ENCODE data around the gene ZNF555.

Gene ZNF555

DNA sequence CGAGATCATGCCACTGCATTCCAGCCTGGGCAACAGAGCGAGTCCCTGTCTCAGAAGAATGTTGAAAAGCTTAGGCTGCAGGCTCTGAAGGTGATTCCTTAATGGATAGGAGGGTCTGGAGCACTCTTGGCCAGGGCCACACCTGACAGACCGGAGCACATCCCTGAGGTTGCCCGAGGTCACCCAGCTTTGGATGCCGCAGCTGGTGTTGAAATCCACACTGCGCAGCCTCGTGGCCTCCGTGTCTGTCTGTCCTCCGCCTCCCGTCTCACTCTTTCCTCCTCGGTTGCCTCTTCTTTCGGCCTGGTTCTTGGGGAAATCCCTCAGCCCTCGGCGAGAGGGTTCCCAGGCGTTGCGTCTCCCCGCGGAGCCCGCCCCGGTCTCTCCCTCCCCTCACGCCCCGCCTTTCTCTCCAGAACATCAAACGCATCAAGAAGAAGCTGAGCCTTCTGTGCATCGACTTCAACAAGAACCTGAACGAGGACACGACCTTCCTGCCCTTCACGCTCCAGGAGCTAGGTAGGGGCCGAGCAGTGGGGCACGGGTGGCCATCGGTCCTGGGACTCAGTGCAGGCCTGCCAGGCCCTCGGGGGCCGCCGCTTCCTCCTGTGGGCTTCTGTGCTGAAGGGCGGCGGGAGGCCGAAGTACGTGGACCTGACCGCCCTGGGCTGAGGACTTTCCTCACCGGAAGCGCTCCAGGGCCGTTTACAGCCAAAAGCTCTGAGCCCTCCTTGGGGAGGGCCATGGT lies 41.8 kb upstream of the ZNF555 start:
- Histone ChIP-seq H3K4me3 (ENCODE audit: low read length) (no peak overlapping the region), H3K36me3 (ENCODE audit: insufficient read depth, low read length) (peaks cover 93% of the 10 kb centered on the region), H3K9ac (ENCODE audit: low read depth, low read length) (no peak overlapping the region), H3K27ac (ENCODE audit: low read depth, low read length) (no peak overlapping the region), H3K9me3 (ENCODE audit: insufficient read depth, low read depth, low read length) (no peaks in the 10 kb centered on the region), H3K27me3 (ENCODE audit: insufficient read depth, low read length) (no peaks in the 10 kb centered on the region), H3K4me1 (ENCODE audit: insufficient read depth, low read length) (no peaks in the 10 kb centered on the region)
- 96% methylated on average over 41 of the region's 41 CpGs for WGBS

DNA sequence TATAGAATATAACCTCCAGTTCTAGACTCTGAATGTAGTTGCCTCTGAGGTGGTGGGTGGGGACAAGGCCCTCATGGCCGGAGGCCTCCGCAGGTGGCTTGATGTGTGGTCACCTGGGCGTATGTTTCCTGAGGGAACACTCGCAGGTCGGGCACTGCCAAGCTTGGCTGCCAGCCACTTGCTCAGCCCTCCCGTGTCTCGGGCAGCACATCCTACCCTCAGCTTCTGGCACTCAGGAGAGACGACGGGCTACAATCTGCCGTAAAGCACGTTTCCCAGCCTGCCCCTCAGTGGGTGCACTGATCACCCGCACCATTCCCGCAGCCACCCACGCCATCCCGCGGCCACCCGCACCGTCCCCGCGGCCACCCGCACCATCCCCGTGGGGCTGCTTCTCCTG lies 40.8 kb upstream of the ZNF555 start:
- H3K36me3 ChIP-seq (ENCODE audit: insufficient read depth, low read length), result peaks cover 93% of the 10 kb centered on the region
- WGBS, result 97% methylated on average over 22 of the region's 22 CpGs

DNA sequence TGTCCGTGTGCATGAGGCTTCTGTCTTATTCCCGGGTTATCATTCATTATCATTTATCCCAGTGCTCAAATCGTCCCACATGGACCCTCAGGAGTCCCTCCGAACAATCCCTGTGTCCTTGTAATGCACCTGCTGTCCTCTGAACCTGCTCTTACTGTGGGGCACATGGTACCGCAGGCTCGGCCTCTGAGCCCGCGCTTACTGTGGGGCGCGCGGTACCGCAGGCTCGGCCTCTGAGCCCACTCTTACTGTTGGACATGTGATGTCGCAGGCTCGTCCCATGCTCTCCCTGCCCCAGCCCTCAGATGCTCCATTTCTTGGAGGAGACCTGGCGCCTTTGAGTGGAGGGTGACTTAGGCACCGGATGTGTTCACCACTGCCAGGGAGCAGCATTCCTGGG lies 38.4 kb upstream of the ZNF555 start:
- no peaks in the 10 kb centered on the region for H3K4me1 ChIP-seq (ENCODE audit: insufficient read depth, low read length)
- WGBS, result 98% methylated on average over 17 of the region's 17 CpGs
- no peak overlapping the region for H3K27ac ChIP-seq (ENCODE audit: low read depth, low read length)
- peaks cover 90% of the 10 kb centered on the region for H3K36me3 ChIP-seq (ENCODE audit: insufficient read depth, low read length)
- no peak overlapping the region for H3K4me3 ChIP-seq (ENCODE audit: low read length)
- no peaks in the 10 kb centered on the region for H3K9me3 ChIP-seq (ENCODE audit: insufficient read depth, low read depth, low read length)
- H3K27me3 ChIP-seq (ENCODE audit: insufficient read depth, low read length), result no peaks in the 10 kb centered on the region
- H3K9ac ChIP-seq (ENCODE audit: low read depth, low read length), result no peak overlapping the region

More for the DNA sequence above, 40.8 kb upstream of the ZNF555 start:
- no peaks in the 10 kb centered on the region for H3K9me3 ChIP-seq (ENCODE audit: insufficient read depth, low read depth, low read length)
- H3K27ac ChIP-seq (ENCODE audit: low read depth, low read length), result no peak overlapping the region
- no peak overlapping the region for H3K9ac ChIP-seq (ENCODE audit: low read depth, low read length)
- no peaks in the 10 kb centered on the region for H3K27me3 ChIP-seq (ENCODE audit: insufficient read depth, low read length)
- no peak overlapping the region for H3K4me3 ChIP-seq (ENCODE audit: low read length)
- no peaks in the 10 kb centered on the region for H3K4me1 ChIP-seq (ENCODE audit: insufficient read depth, low read length)

DNA sequence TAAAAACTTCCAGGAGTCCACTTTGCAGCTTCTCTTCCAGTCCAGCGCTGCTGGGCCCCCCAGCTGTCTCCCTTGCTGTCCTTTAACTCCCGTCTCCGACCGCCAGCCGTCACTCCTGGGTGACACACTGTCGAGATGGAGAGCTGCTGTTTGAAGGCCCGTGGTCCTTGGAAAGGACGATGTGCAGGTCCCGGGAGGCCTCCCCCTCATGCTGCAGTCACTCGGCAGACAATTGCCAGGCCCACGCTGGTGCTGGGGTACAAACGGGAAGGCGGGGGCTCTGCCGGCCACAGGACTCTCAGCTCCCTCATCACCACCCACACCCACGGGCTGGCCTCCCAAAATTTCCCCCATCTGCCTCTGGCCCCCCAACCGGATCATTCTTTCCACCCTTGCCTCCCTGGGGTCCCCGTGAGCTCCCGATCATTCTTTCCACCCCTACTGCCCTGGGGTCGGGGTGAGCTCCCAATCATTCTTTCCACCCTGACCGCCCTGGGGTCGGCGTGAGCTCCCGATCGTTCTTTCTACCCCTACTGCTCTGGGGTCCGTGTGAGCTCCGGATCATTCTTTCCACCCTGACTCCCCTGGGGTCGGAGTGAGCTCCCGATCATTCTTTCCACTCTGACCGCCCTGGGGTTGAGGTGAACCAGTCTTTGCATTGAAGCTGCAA lies 37.7 kb upstream of the ZNF555 start:
- Histone ChIP-seq H3K9ac (ENCODE audit: low read depth, low read length) (no peak overlapping the region), H3K4me3 (ENCODE audit: low read length) (no peak overlapping the region), H3K27me3 (ENCODE audit: insufficient read depth, low read length) (no peaks in the 10 kb centered on the region), H3K27ac (ENCODE audit: low read depth, low read length) (no peak overlapping the region), H3K36me3 (ENCODE audit: insufficient read depth, low read length) (peaks cover 89% of the 10 kb centered on the region), H3K4me1 (ENCODE audit: insufficient read depth, low read length) (no peaks in the 10 kb centered on the region), H3K9me3 (ENCODE audit: insufficient read depth, low read depth, low read length) (no peaks in the 10 kb centered on the region)
- WGBS, result 96% methylated on average over 29 of the region's 29 CpGs

DNA sequence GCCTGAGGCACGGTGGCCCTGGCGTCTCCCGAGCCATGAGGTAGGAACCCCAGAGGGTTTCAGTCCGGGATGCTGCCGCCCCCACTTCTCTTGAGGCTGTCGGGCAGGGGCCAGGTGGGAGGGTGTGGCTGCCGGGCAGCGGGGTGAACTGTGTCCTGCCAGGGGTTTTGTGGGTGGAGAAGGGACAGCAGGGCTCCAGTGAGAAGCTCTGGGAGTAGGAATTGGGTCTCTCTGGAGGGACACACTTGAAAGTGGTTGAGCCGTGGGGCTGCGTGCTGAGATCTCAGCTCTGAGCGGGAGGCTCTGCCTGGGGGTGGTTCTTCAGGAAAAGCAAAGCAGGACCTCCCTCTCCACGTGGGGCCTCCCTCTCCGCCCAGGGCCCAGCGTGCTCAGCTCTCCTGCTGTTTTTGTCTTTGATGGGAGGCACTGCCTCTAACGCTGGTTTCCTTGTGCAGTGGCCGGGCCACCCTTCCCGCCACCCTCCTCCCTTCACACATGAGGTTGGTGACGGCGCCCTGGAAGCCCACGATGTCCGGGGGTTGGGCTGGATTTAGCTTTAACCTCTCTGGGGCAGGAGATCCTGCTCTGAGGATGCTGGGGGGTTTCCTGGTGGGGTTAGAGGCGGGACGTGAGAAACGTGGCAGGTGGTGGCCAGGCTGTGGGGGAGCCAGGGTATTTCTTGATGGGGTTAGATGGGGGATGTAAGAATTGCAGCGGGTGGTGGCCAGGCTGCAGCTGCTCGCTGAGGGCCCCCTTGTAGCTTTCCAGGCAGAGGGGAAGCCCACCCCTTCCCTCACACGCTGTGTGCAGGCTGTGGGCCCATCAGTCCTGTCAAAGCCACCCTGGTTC lies 36.9 kb upstream of the ZNF555 start:
- no peak overlapping the region for H3K9ac ChIP-seq (ENCODE audit: low read depth, low read length)
- peaks cover 89% of the 10 kb centered on the region for H3K36me3 ChIP-seq (ENCODE audit: insufficient read depth, low read length)
- no peaks in the 10 kb centered on the region for H3K4me1 ChIP-seq (ENCODE audit: insufficient read depth, low read length)
- H3K27me3 ChIP-seq (ENCODE audit: insufficient read depth, low read length), result no peaks in the 10 kb centered on the region
- H3K9me3 ChIP-seq (ENCODE audit: insufficient read depth, low read depth, low read length), result no peaks in the 10 kb centered on the region
- no peak overlapping the region for H3K4me3 ChIP-seq (ENCODE audit: low read length)
- no peak overlapping the region for H3K27ac ChIP-seq (ENCODE audit: low read depth, low read length)
- WGBS, result 92% methylated on average over 27 of the region's 27 CpGs

DNA sequence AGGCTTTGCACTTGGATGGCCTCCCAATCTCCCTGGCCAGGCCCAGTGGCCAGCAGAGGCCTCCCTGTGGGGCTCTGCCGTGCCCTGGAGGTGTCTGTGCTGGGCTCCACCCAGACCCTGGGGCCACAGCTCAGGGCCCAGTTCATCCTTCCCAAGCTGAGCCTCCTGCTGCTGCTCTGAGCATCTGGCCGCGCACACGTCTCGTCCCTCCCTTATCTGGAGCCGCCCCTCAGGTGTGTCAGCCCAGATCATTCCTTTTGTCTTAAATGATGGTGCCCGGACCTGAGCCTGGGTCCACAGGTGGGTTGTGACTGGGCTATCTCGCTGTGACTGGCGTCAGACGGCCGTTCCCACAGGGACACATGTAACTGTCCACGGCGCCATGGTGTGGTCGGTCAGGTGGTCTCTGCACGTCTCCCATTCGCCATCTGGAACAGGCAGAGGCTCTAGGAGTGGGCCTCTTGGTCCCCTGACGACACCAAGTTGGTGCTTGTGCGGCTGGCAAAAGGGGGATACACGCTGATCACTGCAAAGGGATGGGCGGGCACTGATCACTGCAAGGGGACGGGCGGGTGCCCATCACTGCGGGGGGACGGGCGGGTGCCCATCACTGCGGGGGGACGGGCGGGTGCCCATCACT lies 35.9 kb upstream of the ZNF555 start:
- H3K9ac ChIP-seq (ENCODE audit: low read depth, low read length), result no peak overlapping the region
- no peak overlapping the region for H3K4me3 ChIP-seq (ENCODE audit: low read length)
- no peak overlapping the region for H3K27ac ChIP-seq (ENCODE audit: low read depth, low read length)
- 96% methylated on average over 24 of the region's 28 CpGs for WGBS
- peaks cover 90% of the 10 kb centered on the region for H3K36me3 ChIP-seq (ENCODE audit: insufficient read depth, low read length)
- H3K9me3 ChIP-seq (ENCODE audit: insufficient read depth, low read depth, low read length), result no peaks in the 10 kb centered on the region
- H3K4me1 ChIP-seq (ENCODE audit: insufficient read depth, low read length), result no peaks in the 10 kb centered on the region
- H3K27me3 ChIP-seq (ENCODE audit: insufficient read depth, low read length), result no peaks in the 10 kb centered on the region

DNA sequence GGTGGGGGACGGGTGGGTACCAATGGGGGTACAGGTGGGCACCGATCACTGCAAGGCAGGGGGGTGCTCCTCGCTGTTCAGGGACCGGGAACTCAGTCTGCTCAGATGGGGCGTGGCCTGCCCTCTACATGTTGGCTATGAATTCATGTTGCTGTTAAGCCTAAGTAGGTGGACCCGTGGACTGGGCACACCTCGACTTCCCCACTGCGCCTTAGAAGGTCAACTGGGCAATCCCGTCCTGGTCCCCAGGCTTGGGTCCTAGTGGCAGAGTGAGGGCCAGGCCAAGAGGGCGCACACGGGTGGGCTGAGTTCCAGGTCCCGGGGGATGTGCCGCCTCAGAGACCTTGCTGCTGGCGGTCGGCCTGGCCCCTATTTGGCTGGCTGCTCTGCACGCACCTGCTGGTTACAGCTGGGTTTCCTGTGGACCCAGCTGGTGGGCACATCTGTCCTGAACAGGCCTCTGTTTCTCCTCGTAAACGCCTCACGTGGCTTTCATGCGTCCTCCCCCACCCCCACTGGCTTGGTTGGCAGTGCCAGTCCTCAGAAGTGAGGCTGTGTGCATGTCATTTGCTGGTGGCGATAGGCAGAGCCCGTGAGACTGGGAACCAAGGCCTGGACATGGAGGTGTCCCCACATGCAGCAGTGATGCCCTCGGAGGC lies 35.2 kb upstream of the ZNF555 start:
- 95% methylated on average over 23 of the region's 23 CpGs for WGBS
- no peak overlapping the region for H3K27ac ChIP-seq (ENCODE audit: low read depth, low read length)
- no peaks in the 10 kb centered on the region for H3K4me1 ChIP-seq (ENCODE audit: insufficient read depth, low read length)
- no peak overlapping the region for H3K4me3 ChIP-seq (ENCODE audit: low read length)
- H3K9me3 ChIP-seq (ENCODE audit: insufficient read depth, low read depth, low read length), result no peaks in the 10 kb centered on the region
- no peaks in the 10 kb centered on the region for H3K27me3 ChIP-seq (ENCODE audit: insufficient read depth, low read length)
- no peak overlapping the region for H3K9ac ChIP-seq (ENCODE audit: low read depth, low read length)
- peaks cover 90% of the 10 kb centered on the region for H3K36me3 ChIP-seq (ENCODE audit: insufficient read depth, low read length)

DNA sequence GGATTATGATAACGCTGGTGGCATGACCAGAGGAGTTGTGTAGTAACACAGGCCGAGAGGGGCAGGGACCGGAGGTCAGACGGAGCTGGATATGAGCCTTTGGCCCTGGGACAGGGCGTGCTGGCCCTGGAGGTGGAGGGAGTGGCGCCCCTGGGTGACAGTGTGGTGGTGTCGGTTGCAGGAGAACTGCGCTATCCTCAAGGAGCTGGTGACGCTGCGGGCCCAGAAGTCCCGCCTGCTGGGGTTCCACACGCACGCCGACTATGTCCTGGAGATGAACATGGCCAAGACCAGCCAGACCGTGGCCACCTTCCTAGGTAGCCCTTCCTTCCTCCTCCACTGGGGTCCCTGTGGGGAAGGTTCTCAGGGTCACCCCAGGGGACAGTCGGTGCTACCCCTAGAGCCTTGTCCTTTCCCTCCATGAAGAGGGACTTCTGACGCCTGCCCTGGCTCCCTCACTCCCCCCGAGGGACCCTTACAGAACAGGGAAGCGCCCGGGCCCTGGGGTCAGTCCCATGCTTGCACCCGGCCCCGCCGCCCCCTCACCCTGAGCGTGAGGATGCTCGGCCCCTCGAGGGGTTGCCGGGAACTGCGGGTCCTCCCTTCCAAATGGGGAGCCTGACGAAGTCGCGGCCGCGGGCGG lies 34.4 kb upstream of the ZNF555 start:
- no peaks in the 10 kb centered on the region for H3K27me3 ChIP-seq (ENCODE audit: insufficient read depth, low read length)
- WGBS, result 95% methylated on average over 34 of the region's 34 CpGs
- H3K9me3 ChIP-seq (ENCODE audit: insufficient read depth, low read depth, low read length), result no peaks in the 10 kb centered on the region
- no peak overlapping the region for H3K4me3 ChIP-seq (ENCODE audit: low read length)
- no peak overlapping the region for H3K9ac ChIP-seq (ENCODE audit: low read depth, low read length)
- no peaks in the 10 kb centered on the region for H3K4me1 ChIP-seq (ENCODE audit: insufficient read depth, low read length)
- peaks cover 90% of the 10 kb centered on the region for H3K36me3 ChIP-seq (ENCODE audit: insufficient read depth, low read length)
- no peak overlapping the region for H3K27ac ChIP-seq (ENCODE audit: low read depth, low read length)

DNA sequence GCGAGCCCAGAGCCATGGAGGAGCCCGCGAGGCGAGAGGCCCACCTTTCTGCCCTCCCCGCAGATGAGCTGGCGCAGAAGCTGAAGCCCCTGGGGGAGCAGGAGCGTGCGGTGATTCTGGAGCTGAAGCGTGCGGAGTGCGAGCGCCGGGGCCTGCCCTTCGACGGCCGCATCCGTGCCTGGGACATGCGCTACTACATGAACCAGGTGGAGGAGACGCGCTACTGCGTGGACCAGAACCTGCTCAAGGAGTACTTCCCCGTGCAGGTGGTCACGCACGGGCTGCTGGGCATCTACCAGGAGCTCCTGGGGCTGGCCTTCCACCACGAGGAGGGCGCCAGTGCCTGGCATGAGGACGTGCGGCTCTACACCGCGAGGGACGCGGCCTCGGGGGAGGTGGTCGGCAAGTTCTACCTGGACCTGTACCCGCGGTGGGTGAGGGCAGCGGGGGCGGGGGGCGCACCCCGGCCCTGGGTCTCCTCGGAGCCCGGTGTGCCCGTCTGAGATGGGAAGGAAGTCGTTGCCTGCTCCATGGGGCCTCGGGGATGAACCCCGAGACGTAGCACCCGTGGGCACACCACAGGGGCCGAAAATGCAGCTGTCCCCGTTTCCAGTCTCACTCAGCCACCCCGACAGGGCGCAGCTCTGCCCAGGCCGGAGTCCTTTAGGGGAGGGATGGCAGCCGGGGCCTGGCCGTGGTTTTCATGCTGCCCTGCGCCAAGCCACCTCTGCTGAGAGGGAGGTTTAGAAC lies 33.7 kb upstream of the ZNF555 start:
- Histone ChIP-seq H3K4me3 (ENCODE audit: low read length) (no peak overlapping the region), H3K9me3 (ENCODE audit: insufficient read depth, low read depth, low read length) (no peaks in the 10 kb centered on the region), H3K27ac (ENCODE audit: low read depth, low read length) (no peak overlapping the region), H3K36me3 (ENCODE audit: insufficient read depth, low read length) (peaks cover 92% of the 10 kb centered on the region), H3K27me3 (ENCODE audit: insufficient read depth, low read length) (no peaks in the 10 kb centered on the region), H3K9ac (ENCODE audit: low read depth, low read length) (no peak overlapping the region), H3K4me1 (ENCODE audit: insufficient read depth, low read length) (no peaks in the 10 kb centered on the region)
- 96% methylated on average over 56 of the region's 56 CpGs for WGBS

All from HUES64 (cell line).